OCI-LY7 (cell line): ENCODE data around the gene L3HYPDH. TPM values are rescaled to one million over a fixed set of nuclear protein-coding genes. Genes with fewer than 3 reads are reported as not detected.

Experiments used
- BruUV-seq: library from RNA; stranded (reverse); fragments of 400-500 nt; replicated peaks from 2 replicates; lab custom pipeline; 2021; lab: Mats Ljungman, UMichigan
- CTCF ChIA-PET: fragments of 300-600 bp; sonication (Branson Sonifier 250); formaldehyde crosslinking; loops from one replicate; lab custom pipeline; 2022; ENCODE audit warnings: antibody characterized with exemption; ENCODE audit not compliant: unreplicated experiment; lab: Charles Lee
- POLR2A ChIA-PET: fragments of 300-600 bp; sonication (Branson Sonifier 250); formaldehyde crosslinking; loops from one replicate; lab custom pipeline; 2022; ENCODE audit warnings: antibody characterized with exemption; lab: Charles Lee
- DNase-seq: peaks from one replicate; pipeline ENCODE4 v3.0.0-alpha.2; 2015; ENCODE audit warnings: low spot score
- H2AFZ ChIP-seq: fragments of 200-600 bp; sonication (generic), shearing (Covaris generic); 2 replicates; pipeline ENCODE4 v1.6.1; 2014; ENCODE audit warnings: mild to moderate bottlenecking, antibody characterized with exemption, low read length, moderate library complexity
- H3K27ac ChIP-seq: fragments of 200-600 bp; sonication (generic); 2 replicates; pipeline ENCODE4 v1.5.1; 2014; ENCODE audit warnings: mixed run types, low read depth, mild to moderate bottlenecking, moderate library complexity, low read length, inconsistent platforms; ENCODE audit not compliant: poor library complexity, severe bottlenecking
- H3K36me3 ChIP-seq: fragments of 200-600 bp; sonication (generic); 2 replicates; pipeline ENCODE4 v1.6.1; 2014; ENCODE audit warnings: mild to moderate bottlenecking, antibody characterized with exemption, low read length, moderate library complexity, mixed read lengths; ENCODE audit not compliant: insufficient read depth
- H3K4me1 ChIP-seq: fragments of 200-600 bp; sonication (generic); 2 replicates; pipeline ENCODE4 v1.5.1; 2014; ENCODE audit warnings: mild to moderate bottlenecking, low read length; ENCODE audit not compliant: insufficient read depth, poor library complexity, severe bottlenecking
- H3K4me2 ChIP-seq: fragments of 200-600 bp; sonication (generic); 2 replicates; pipeline ENCODE4 v1.6.1; 2014; ENCODE audit warnings: mild to moderate bottlenecking, low read length
- H3K4me3 ChIP-seq: fragments of 200-600 bp; sonication (generic); 2 replicates; pipeline ENCODE4 v1.5.1; 2014; ENCODE audit warnings: mild to moderate bottlenecking, low read depth, low read length; ENCODE audit not compliant: poor library complexity, severe bottlenecking
- H3K79me2 ChIP-seq: fragments of 200-600 bp; sonication (generic); 2 replicates; pipeline ENCODE4 v1.6.1; 2016; ENCODE audit warnings: low read depth, mild to moderate bottlenecking, low read length, moderate library complexity, mixed read lengths; ENCODE audit not compliant: insufficient read depth
- H3K9me2 ChIP-seq: fragments of 200-600 bp; sonication (generic); 2 replicates; pipeline ENCODE4 v1.6.1; 2016; ENCODE audit warnings: mild to moderate bottlenecking, low read length, mixed read lengths; ENCODE audit not compliant: insufficient read depth
- H3K9me3 ChIP-seq: fragments of 200-600 bp; sonication (generic); 2 replicates; pipeline ENCODE4 v1.6.1; 2014; ENCODE audit warnings: mild to moderate bottlenecking, mixed run types, low read length, mixed read lengths
- H4K20me1 ChIP-seq: fragments of 200-600 bp; sonication (generic); 2 replicates; pipeline ENCODE4 v1.6.1; 2014; ENCODE audit warnings: mild to moderate bottlenecking, antibody characterized with exemption, low read length, moderate library complexity, mixed read lengths; ENCODE audit not compliant: insufficient read depth
- CTCF ChIP-seq: fragments of 200-600 bp; sonication (generic); conservative IDR thresholded peaks from 2 replicates; pipeline ENCODE4 v1.5.1; 2014; ENCODE audit warnings: mild to moderate bottlenecking, antibody characterized with exemption, low read length, moderate library complexity, mixed read lengths
- EZH2phosphoT487 ChIP-seq: fragments of 200-600 bp; sonication (generic); IDR thresholded peaks from 2 replicates; pipeline ENCODE4 v1.6.1; 2018; ENCODE audit warnings: low read depth, borderline replicate concordance, mild to moderate bottlenecking, mixed run types, antibody characterized with exemption, low read length, moderate library complexity, mixed read lengths
- intact Hi-C: fragments of 100-400 bp; cut with micrococcal nuclease; formaldehyde crosslinking; loops from one replicate; pipeline ENCODE4 v1.10.0; 2022; ENCODE audit not compliant: unreplicated experiment
- total RNA-seq, 2 experiments: library from RNA; depleted of rRNA in 1 of 2; stranded (reverse); fragments of >200 nt in 1 of 2; shearing (Covaris generic) in 1 of 2; gene quantifications; 2 replicates each; pipeline ENCODE4 v1.2.3, GENCODE V29; 2014 to 2022

The L3HYPDH gene
- total RNA-seq, 2 experiments from 2014 or later = 36.6 to 43.2 TPM

GRCh38 chr14:59455411-59455810, 28.8 kb downstream of the L3HYPDH start:
- H3K79me2 ChIP-seq = no peaks in the 10 kb centered on the region
- H3K9me3 ChIP-seq = no peaks in the 10 kb centered on the region; the same call in 1 of the 2 replicates
- no TSS peak for BruUV-seq
- ChIA-PET POLR2A (interaction anchor here (0.6 to 1.7 kb wide), 4 partner anchors 16 to 29 kb away, joined by 3 to 5 read pairs (median 3); partner anchors contain the start of genes JKAMP and L3HYPDH), CTCF (no interaction called here)
- no peaks in the 10 kb centered on the region for H3K9me2 ChIP-seq
- TF ChIP-seq EZH2phosphoT487 = no peak
- no peak for TF ChIP-seq CTCF
- H4K20me1 ChIP-seq = no peaks in the 10 kb centered on the region
- H3K4me3 ChIP-seq = no peak overlapping the region
- peaks cover 49% of the 10 kb centered on the region for H3K36me3 ChIP-seq
- no peak overlapping the region for H2AFZ ChIP-seq
- intact Hi-C loops = no loop called here
- H3K27ac ChIP-seq = no peak overlapping the region
- no peaks in the 10 kb centered on the region for H3K4me1 ChIP-seq
- no peak overlapping the region for H3K4me2 ChIP-seq
- DNase-seq = no peak

- Histone ChIP-seq H3K9me2 (no peaks in the 10 kb centered on the region), H3K9me3 (no peaks in the 10 kb centered on the region; the same call in 1 of the 2 replicates), H4K20me1 (no peaks in the 10 kb centered on the region), H3K4me3 (no peak overlapping the region), H3K4me2 (no peak overlapping the region), H3K27ac (no peak overlapping the region), H3K79me2 (no peaks in the 10 kb centered on the region), H3K36me3 (peaks cover 39% of the 10 kb centered on the region), H2AFZ (no peak overlapping the region), H3K4me1 (no peaks in the 10 kb centered on the region)
- intact Hi-C loops = no loop called here
- BruUV-seq = no TSS peak
- no peak for DNase-seq
- POLR2A ChIA-PET = interaction anchor here (0.6 kb wide), 1 partner anchor 1120 kb away, joined by 3 read pairs; no protein-coding TSS in a partner anchor
- no peak for TF ChIP-seq EZH2phosphoT487
- no peak for TF ChIP-seq CTCF
- CTCF ChIA-PET = no interaction called here
Observed at GRCh38 chr14:59454139-59454538, 30.1 kb downstream of the L3HYPDH start.

DNA sequence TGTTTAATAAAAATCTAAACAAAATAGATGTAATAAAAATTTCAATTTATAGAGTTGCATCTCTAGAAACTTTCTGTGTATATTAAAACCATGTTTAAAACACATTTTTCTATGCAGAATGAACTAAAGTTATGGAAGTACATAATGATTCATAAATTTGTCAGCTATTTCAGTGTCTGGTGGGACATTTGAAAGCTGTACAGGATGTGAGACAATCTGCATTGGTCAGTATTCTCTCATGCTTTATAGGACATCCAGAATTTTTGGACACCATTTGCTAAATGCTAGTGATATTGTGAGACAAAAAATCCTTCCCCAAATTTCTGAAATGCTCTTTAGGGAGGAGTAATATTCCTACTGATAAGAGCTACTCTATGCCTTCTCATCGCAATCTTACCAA, 32.4 kb downstream of the L3HYPDH start:
- ChIA-PET POLR2A (interaction anchor here (0.8 kb wide), 1 partner anchor 24 kb away, joined by 3 read pairs; no protein-coding TSS in a partner anchor), CTCF (no interaction called here)
- Histone ChIP-seq H3K4me2 (no peak overlapping the region), H3K4me1 (no peaks in the 10 kb centered on the region), H3K27ac (no peak overlapping the region), H4K20me1 (no peaks in the 10 kb centered on the region), H3K9me2 (no peaks in the 10 kb centered on the region), H3K9me3 (no peaks in the 10 kb centered on the region; the same call in 1 of the 2 replicates), H3K79me2 (no peaks in the 10 kb centered on the region), H3K4me3 (no peak overlapping the region), H2AFZ (no peak overlapping the region), H3K36me3 (peaks cover 20% of the 10 kb centered on the region)
- no TSS peak for BruUV-seq
- DNase-seq = no peak
- intact Hi-C loops = no loop called here
- TF ChIP-seq EZH2phosphoT487 (no peak), CTCF (no peak)
